ENCODE results near the gene CSRNP2.

Gene CSRNP2

GRCh38 chr12:51028126-51028812 is 55.1 kb downstream of the CSRNP2 start:
- peak; percentile 59 to 63 for DNase-seq (ENCODE audit: low read depth in 2 of 2)
- no peak overlapping the region for H3K4me3 ChIP-seq (replicated peaks in 1 of 2; ENCODE audit: low read depth in 2 of 2, low read length in 2 of 2)
- TF ChIP-seq, protein P1, sequence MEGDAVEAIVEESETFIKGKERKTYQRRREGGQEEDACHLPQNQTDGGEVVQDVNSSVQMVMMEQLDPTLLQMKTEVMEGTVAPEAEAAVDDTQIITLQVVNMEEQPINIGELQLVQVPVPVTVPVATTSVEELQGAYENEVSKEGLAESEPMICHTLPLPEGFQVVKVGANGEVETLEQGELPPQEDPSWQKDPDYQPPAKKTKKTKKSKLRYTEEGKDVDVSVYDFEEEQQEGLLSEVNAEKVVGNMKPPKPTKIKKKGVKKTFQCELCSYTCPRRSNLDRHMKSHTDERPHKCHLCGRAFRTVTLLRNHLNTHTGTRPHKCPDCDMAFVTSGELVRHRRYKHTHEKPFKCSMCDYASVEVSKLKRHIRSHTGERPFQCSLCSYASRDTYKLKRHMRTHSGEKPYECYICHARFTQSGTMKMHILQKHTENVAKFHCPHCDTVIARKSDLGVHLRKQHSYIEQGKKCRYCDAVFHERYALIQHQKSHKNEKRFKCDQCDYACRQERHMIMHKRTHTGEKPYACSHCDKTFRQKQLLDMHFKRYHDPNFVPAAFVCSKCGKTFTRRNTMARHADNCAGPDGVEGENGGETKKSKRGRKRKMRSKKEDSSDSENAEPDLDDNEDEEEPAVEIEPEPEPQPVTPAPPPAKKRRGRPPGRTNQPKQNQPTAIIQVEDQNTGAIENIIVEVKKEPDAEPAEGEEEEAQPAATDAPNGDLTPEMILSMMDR (IDR thresholded peaks at IDR 0.05; ENCODE audit: low read depth, low read length), result peak; percentile 42

DNA sequence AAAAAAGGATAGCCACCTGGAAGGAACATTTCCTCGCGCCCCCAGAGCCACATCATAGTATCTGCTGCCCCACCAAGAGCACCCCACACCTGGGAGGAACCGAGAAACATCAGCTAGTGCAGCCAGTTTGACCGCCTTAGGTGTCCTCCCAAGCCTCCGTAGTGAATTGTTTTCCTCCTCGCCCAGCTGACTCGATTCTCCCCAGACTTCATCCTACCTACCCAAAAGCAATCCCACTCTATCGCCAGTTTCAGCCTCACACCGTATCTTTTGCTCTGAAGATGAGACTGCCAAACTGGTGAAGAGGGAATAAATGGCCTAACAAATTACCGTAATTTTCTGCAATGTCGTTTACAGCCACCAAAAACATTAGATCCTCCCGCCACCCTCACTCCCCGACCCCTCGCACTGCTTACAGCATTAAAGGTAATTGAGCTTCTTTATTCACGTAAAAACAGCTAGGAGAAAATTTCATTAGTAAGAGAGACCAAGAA is 56.0 kb downstream of the CSRNP2 start:
- TF ChIP-seq, protein P1 (IDR thresholded peaks at IDR 0.05; ENCODE audit: low read depth, low read length), result no peak
- DNase-seq (ENCODE audit: low read depth in 2 of 2), result no peak
- no peak overlapping the region for H3K4me3 ChIP-seq (replicated peaks in 1 of 2; ENCODE audit: low read depth in 2 of 2, low read length in 2 of 2)

- TF ChIP-seq, protein P1 (IDR thresholded peaks at IDR 0.05; ENCODE audit: low read depth, low read length), result no peak
- peak within 1 kb of the TSS; percentile 77 to 84 for H3K4me3 ChIP-seq (replicated peaks in 1 of 2; ENCODE audit: low read depth in 2 of 2, low read length in 2 of 2)
- peak; percentile 93 to 95 for DNase-seq (ENCODE audit: low read depth in 2 of 2)
Observed at GRCh38 chr12:51025836-51026638, 57.4 kb downstream of the CSRNP2 start, which contains the start of gene SLC11A2. SLC11A2 (minus strand) TSS chr12:51026384; CDS start chr12:51010728, 15,656 bp downstream.

DNA sequence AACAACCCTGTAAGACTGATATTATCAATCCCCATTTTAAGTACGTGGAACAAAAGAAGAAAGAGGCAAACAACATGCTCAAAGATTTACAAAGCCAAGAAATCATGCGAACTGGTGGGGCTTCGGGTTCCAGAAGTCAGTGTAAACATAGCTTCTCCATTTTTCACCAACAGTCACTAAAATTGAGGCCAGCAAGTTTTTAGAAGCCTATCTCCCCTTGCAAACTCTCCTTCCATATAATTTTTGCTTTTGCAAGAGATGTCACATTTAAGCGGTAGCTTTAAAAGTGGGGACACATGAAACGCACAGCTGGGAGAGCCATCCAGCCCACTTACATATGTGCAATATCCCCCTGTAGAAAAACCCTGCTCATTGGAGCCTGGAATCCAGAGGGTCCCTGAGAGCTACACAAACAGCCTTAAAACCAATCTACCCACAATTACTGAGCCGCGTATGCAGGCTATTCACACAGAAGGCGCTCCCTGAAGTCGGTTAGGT is 58.0 kb downstream of the CSRNP2 start:
- peak in 1 of 2 donors; percentile 37 for DNase-seq (ENCODE audit: low read depth in 2 of 2)
- peak overlapping the region; percentile 77 to 84 for H3K4me3 ChIP-seq (replicated peaks in 1 of 2; ENCODE audit: low read depth in 2 of 2, low read length in 2 of 2)
- TF ChIP-seq, protein P1 (IDR thresholded peaks at IDR 0.05; ENCODE audit: low read depth, low read length), result no peak

DNA sequence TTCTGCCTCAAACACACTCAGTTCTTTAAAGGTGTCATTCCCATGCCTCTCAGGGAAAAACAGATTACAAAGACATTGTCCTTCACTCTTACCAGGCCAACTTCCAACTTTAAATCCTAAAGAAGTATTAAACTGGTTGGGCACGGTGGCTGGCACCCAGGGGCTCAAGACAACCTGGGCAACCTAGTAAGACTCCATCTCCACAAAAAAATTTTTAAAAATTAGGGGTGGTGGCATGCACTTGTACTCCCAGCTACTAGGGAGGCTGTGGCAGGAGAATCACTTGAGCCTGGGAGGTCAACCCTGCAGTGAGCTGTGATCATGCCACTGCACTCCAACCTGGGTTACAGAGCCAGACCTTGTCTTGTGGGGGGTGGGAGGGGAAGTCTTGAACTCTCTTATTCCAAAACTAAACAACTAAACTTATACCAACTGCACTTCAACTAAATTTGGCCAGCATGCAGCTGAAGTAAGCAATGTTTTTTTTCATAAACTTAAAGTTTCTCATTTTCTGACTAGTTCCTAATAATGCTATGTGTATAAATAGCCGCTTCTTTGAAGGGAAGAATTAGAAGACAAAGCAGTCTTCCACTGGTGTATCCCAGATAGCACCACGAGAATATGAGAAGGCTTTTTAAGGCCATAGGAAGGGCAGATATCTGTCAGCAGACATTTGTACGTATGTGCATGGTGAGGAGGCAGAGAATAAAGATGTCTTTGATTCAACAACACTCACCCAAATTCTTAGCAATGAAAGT is 59.6 kb downstream of the CSRNP2 start:
- DNase-seq (ENCODE audit: low read depth in 2 of 2), result peak in 1 of 2 donors; percentile 16
- peak overlapping the region; percentile 14 to 84 for H3K4me3 ChIP-seq (replicated peaks in 1 of 2; ENCODE audit: low read depth in 2 of 2, low read length in 2 of 2)
- TF ChIP-seq, protein P1 (IDR thresholded peaks at IDR 0.05; ENCODE audit: low read depth, low read length), result no peak

GRCh38 chr12:51021694-51022093 is 61.7 kb downstream of the CSRNP2 start:
- no peak for DNase-seq (ENCODE audit: low read depth in 2 of 2)
- TF ChIP-seq, protein P1 (IDR thresholded peaks at IDR 0.05; ENCODE audit: low read depth, low read length), result no peak
- H3K4me3 ChIP-seq (replicated peaks in 1 of 2; ENCODE audit: low read depth in 2 of 2, low read length in 2 of 2), result no peak overlapping the region
